Measurements from ENCODE around the gene TRAF5.

DNA sequence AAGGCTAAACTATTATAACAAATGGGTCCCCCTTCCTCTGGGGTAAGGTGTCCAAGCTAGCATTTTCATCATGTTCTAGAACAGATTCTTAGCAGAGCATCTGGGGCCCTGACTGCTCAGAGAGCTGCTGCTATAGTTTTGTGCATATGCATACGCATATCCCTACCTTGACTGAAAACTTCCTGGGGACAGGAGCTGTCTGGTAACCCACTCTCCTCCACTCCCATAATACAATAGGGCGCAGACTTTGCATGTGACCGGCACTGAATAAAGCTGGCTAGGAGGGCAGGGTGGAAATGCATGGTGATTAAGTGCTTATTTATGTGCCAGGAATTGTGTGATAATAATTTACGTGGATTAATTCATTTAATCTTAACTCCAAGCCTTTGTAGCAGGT, 11.6 kb downstream of the TRAF5 start:
- no peak for TF ChIP-seq L3MBTL2 (conservative IDR thresholded peaks at IDR 0.05)
- no peak for TF ChIP-seq ELF4 (IDR thresholded peaks at IDR 0.05)
- no peak for TF ChIP-seq FOXM1 (IDR thresholded peaks at IDR 0.05; ENCODE audit: borderline replicate concordance)
- TF ChIP-seq SP1 (IDR thresholded peaks at IDR 0.05): no peak
- no peak for TF ChIP-seq TARDBP (IDR thresholded peaks at IDR 0.05)
- TF ChIP-seq BHLHE40 (IDR thresholded peaks at IDR 0.05; ENCODE audit: borderline replicate concordance): no peak
- no peak for TF ChIP-seq LEF1 (IDR thresholded peaks at IDR 0.05; ENCODE audit: borderline replicate concordance)
- TF ChIP-seq FOXA1 (IDR thresholded peaks at IDR 0.05): no peak
- no peak for TF ChIP-seq ZNF384 (IDR thresholded peaks at IDR 0.05)
- TF ChIP-seq HDGF (IDR thresholded peaks at IDR 0.05; ENCODE audit: borderline replicate concordance): no peak

Measured in HEK293T (cell line).